HG02571 (cell line): Measurements from ENCODE around the gene KRTAP6-3.

Experiments used
- ATAC-seq: cut with Tn5 transposase; IDR thresholded peaks from one replicate; pipeline ENCODE4 v1.9.1; 2021; ENCODE audit warnings: mild to moderate bottlenecking, moderate library complexity; ENCODE audit not compliant: unreplicated experiment

The KRTAP6-3 gene

GRCh38 chr21:30592140-30592539, at the start of gene KRTAP6-3:
Gene KRTAP6-3 (plus strand): TSS chr21:30592440. CDS start chr21:30592446, 6 bp downstream.
- ATAC-seq: no peak

DNA sequence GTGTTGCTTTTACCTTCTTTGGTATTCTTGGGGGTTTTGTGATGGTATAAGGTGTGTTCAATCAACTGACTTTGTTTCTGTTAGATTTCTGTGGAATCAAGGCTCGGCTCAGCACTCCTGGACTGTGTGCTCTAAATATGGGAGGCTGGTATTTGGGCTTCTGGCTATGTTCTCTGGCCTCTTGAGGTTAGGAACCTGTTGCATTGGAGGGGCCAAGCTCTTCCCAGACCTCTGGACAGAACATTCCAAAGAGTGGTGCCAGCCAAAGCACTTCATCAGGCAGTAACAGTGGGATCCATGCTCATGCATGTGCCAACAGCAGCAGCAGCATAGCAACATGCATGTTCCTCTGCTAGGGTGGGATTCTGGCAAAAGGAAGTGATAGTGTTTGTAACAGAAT, 39.5 kb upstream of the KRTAP6-3 start:
- ATAC-seq: no peak

DNA sequence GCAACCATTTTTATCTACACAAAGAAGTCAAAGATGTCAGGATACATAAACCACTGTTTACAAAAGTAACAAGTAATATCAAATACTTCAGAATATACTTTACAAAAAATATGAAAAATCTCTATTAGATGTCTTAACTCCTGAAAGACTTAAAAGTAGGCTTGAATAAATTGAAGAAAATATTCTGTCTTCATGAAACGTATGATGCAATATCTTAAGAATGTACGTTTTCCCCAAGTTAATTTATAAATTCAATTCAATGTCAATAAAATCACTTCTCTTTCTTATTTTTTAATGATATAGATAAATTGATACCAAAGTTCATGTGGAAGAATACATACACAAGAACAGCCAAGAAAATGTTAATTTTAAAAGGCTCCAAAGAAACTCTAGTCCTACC, 37.1 kb upstream of the KRTAP6-3 start:
- no peak for ATAC-seq

DNA sequence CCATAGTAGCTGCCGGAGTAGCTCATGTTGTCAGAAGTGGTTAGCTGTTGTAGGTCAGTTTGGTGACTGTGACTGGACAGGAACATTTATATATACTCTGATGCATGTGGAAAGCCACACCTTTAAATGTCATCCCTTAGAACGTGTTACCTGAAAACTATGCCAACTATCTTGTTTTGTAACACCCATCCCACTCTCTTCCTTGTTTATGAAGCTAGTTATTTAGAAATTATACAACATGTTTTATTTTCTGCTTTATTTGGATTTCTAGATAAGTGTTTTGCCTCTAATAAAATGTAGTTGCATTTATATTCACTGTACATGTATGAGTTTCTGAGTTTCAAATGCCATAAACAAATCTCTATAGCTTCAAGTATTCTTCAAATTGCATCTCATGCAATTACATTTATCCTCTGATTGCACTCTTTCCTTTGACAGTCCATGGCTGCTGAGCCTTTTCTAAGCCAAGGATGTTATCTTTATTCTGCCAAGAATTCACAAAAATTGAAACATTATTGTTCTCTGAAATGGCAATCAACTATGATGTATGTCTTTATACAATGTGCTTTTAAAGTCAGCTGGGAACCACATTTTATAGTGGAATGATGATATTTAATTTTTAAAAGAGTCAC, 30.9 kb upstream of the KRTAP6-3 start, which contains the start of gene KRTAP19-7:
Gene KRTAP19-7, minus strand, starts transcription at position 51 of the 632 bp plus-strand sequence. Its CDS starts 25 bp downstream, at position 26.
- ATAC-seq: no peak

DNA sequence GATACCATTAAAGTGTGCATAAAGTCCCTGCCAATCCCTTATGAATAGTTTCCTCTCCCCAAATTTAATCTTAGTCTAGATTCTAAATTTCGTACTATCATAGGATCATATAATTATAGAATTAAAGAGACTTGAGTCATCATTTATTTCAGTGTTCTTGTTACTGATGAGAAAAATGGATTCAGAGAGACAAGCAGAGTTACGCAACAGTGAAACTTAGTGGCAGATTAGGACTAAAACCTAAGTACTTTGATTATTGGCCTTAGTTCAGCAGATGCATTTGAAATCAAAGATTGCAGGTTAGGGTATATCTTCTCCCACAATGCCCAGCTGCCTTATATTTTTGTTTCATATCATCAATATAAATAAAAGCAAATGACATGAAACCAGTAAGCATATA, 30.3 kb upstream of the KRTAP6-3 start:
- no peak for ATAC-seq

GRCh38 chr21:30563072-30563471, 29.2 kb upstream of the KRTAP6-3 start:
- ATAC-seq: no peak

- ATAC-seq: no peak
Measured at GRCh38 chr21:30563630-30564029, 28.6 kb upstream of the KRTAP6-3 start.

DNA sequence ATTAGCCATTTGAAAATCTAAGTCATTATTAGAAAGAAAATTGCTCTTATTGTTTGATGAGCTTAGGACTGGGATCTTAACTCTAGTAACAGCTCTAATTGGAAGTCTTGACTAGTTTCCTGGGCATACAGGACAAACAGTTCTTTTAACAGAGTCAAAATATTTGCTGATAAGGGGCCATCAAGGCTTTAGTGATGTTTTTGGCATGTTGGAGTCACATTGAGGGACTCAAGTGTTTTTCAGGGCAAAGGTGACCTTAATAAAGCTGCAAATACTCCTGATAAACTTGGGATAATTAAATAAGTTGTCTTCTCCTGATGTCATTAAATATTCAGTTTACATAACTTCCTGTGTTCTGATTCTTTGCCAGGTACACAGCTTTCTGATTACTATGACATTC, 24.6 kb upstream of the KRTAP6-3 start:
- no peak for ATAC-seq

- no peak for ATAC-seq
Measured at GRCh38 chr21:30577766-30578165, 14.5 kb upstream of the KRTAP6-3 start.

DNA sequence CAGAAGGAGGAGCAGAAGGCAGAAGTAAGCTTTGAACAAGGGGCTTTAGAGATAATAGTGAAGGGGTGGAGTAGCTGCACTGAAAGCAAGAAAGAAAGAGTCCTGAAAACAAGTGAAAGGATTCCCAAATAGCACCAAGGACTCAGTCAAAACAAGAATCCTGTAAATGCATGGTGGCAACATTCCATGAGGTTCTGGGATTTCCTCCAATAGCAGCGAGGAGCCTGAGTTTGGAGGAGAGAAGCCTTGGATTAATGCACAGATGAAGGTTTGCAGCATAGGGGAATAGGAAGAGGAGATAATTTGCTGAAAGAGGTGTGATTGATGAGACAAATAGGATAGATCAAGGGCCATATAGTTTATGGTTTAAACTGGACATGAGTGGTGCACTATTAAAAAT, 12.9 kb upstream of the KRTAP6-3 start:
- no peak for ATAC-seq

DNA sequence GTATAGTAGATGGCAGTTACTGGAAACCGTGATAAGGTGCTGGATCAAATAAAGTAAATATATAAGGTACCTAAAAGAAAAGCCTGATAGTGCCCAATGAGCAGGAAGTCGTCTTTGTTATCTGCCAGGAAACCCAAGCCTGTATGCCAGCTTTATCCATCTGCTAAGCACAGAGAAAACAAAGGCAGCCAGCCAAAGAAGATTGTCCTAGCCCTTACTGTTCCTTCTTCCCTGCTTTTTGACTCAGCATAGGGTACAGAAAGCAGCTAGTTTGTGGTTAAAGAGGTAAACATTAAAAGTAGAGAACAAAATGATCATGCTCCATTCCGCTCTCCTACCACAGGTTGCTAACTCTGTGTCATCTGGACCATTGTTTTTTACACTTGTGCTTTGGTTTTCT, 12.1 kb upstream of the KRTAP6-3 start:
- no peak for ATAC-seq

DNA sequence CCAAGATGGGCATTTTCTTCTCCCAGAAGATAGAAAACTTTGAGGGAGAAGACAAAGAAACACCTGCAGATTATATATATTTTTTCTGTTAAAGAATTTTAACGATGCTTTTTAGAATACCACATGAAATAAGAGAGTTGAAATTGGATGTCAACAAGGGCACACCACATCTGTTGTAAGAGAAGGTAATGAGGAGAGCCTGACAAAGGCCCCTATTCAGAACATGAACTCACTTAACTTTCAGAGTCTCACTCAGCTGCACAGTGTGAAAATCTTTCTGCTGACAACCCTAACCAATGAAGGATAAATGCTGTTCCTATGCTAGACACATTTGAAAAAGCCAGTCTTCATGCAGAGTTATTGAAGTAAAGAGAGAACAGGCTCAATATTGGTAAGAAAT, 9.4 kb upstream of the KRTAP6-3 start:
- no peak for ATAC-seq

GRCh38 chr21:30590297-30590696, 1.9 kb upstream of the KRTAP6-3 start, which contains the start of gene KRTAP22-2:
Gene KRTAP22-2 (minus strand): TSS chr21:30590397.
- ATAC-seq: no peak

DNA sequence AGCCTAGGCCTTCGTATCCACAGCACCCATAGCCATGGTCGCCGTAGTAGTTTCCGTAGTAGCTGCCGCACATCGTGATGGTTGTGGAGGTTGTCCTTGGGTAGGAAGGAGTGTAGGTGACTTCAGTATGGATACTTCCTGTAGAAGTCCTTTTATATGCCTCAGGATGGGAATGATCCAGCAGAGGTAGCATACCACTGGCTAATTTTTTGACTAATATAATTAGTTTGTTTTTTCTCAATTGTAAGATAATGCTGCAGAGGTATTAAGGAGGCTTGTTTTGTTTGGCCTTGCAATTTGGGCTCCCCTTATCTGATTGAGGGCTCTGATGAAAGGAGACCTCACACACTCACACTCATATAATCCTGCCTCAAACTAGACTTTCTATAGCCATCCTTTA, 6.6 kb downstream of the KRTAP6-3 start, which contains the start of gene KRTAP6-2:
Gene KRTAP6-2, minus strand, starts transcription at position 101 of the 400 bp plus-strand sequence. Its CDS starts 28 bp downstream, at position 73.
- ATAC-seq: no peak

DNA sequence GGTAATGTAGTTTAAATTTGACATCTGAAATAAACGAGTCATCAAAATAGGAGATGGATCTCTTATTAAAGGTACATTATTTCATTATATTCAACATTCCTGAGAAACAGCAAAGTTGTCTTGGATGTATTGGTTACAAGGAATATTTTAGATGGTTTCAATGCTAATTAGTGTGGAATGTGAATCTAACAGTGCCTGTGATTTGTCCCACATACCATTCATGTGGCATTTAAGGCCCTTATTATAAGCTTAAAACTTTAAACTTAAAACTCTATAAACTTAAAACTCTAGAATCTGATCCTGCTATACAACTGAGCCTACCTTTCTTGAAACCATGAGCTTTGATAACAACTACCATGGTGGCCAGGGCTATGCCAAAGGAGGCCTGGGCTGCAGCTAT, 8.5 kb downstream of the KRTAP6-3 start, which contains the start of gene KRTAP22-1:
Gene KRTAP22-1, plus strand, starts transcription at position 301 of the 400 bp plus-strand sequence.
- no peak for ATAC-seq

GRCh38 chr21:30605968-30606367, 13.7 kb downstream of the KRTAP6-3 start:
- no peak for ATAC-seq

- ATAC-seq: no peak
Measured at GRCh38 chr21:30612132-30612531, 19.9 kb downstream of the KRTAP6-3 start.

GRCh38 chr21:30613836-30614235, 21.6 kb downstream of the KRTAP6-3 start, which contains the start of gene KRTAP6-1:
Gene KRTAP6-1 (minus strand): TSS chr21:30613930. CDS start chr21:30613904, 26 bp downstream.
- no peak for ATAC-seq

GRCh38 chr21:30615199-30615598, 23.0 kb downstream of the KRTAP6-3 start:
- no peak for ATAC-seq

GRCh38 chr21:30616125-30616524, 23.9 kb downstream of the KRTAP6-3 start, which contains the start of gene KRTAP20-1:
Gene KRTAP20-1 (plus strand): TSS chr21:30616425. CDS start chr21:30616455, 30 bp downstream.
- no peak for ATAC-seq

GRCh38 chr21:30620080-30620479, 27.8 kb downstream of the KRTAP6-3 start:
- no peak for ATAC-seq

- no peak for ATAC-seq
Measured at GRCh38 chr21:30620522-30620921, 28.3 kb downstream of the KRTAP6-3 start, which contains the start of gene KRTAP20-4. Gene KRTAP20-4 (plus strand): TSS chr21:30620627.
